Stromal cell of bone marrow (primary cell): ENCODE results near the gene FAM83B.
"Not testable (repeated sequence)": the region's sequence is repeated elsewhere in the genome, so short reads cannot be mapped to it uniquely, and the experiment has no call there.

Experiments used
- DNase-seq: peaks from one replicate; pipeline ENCODE4 v3.0.0-alpha.2; 2012; ENCODE audit warnings: low read depth

The FAM83B gene

GRCh38 chr6:54979161-54979560 is 132.6 kb downstream of the FAM83B start:
- DNase-seq: not testable (repeated sequence)

GRCh38 chr6:54980511-54981275 is 134.1 kb downstream of the FAM83B start:
- DNase-seq: peak; percentile 50

- DNase-seq: no peak
These were observed 134.7 kb downstream of the FAM83B start for GRCh38 chr6:54981276-54981609.

- no peak for DNase-seq
These were observed 135.1 kb downstream of the FAM83B start for GRCh38 chr6:54981647-54982046.

GRCh38 chr6:54987633-54988290 is 141.2 kb downstream of the FAM83B start:
- no peak for DNase-seq

- no peak for DNase-seq
These were observed 142.0 kb downstream of the FAM83B start for GRCh38 chr6:54988576-54988975.

- DNase-seq: no peak
These were observed 143.4 kb downstream of the FAM83B start for GRCh38 chr6:54990001-54990400.
